Body of pancreas (tissue), 4 donors: Measurements from ENCODE around the gene PRR12. TPM values are rescaled to one million over a fixed set of nuclear protein-coding genes. Genes with fewer than 3 reads are reported as not detected.

Experiments
- ATAC-seq: fragments of 150-250 bp; one replicate; pipeline ENCODE4 v1.9.1; 2016
- DNase-seq, 4 donors: peaks; one replicate each; pipeline ENCODE4 v3.0.0-alpha.2; 2019
- H3K27ac ChIP-seq, 4 donors: fragments of 200-600 bp; sonication (generic); 1 replicate in 3 of 4; 2 replicates in 1 of 4; pipeline versions ENCODE4 v1.5.1 to v1.6.1; 2016 to 2019; ENCODE audit warnings: mild to moderate bottlenecking in 1 of 4, mixed read lengths in 1 of 4, moderate library complexity in 1 of 4
- H3K27me3 ChIP-seq, 2 donors: fragments of 200-600 bp; sonication (generic); one replicate each; pipeline ENCODE4 v1.6.0; 2016; ENCODE audit warnings: mild to moderate bottlenecking in 1 of 2
- H3K36me3 ChIP-seq, 2 donors: fragments of 200-600 bp; sonication (generic); replicated peaks in 1 of 2; 2 replicates each; pipeline ENCODE4 v1.5.1; 2016; ENCODE audit warnings: low read depth in 2 of 2; ENCODE audit not compliant: insufficient read depth in 1 of 2
- H3K4me1 ChIP-seq: fragments of 200-600 bp; sonication (generic); one replicate; pipeline ENCODE4 v1.6.0; 2016
- H3K4me3 ChIP-seq, 2 donors: fragments of 200-600 bp; sonication (generic); 1 replicate in 1 of 2; 2 replicates in 1 of 2; pipeline ENCODE4 v1.5.1; 2016 to 2019
- H3K9me3 ChIP-seq, 3 donors: fragments of 200-600 bp; sonication (generic); 1 replicate in 2 of 3; 2 replicates in 1 of 3; pipeline ENCODE4 v1.5.1; 2016
- POLR2A ChIP-seq, 3 donors: fragments of 450-650 bp; IDR thresholded peaks; one replicate each; pipeline ENCODE4 v1.6.1; 2016; ENCODE audit warnings: antibody characterized with exemption in 3 of 3, mild to moderate bottlenecking in 2 of 3
- WGBS, 2 donors: methylation state at CpG; one replicate each; pipeline ENCODE4 v1.1.5; 2017; 5-methylcytosine and 5-hydroxymethylcytosine counted together
- intact Hi-C: fragments of 100-400 bp; cut with DNase I; formaldehyde crosslinking; loops from one replicate; pipeline ENCODE4 v1.15.1; 2023
- total RNA-seq, 2 donors: library from RNA; depleted of rRNA; stranded (reverse); fragments of >200 nt; gene quantifications; one replicate each; pipeline ENCODE4 v1.1.0, GENCODE V29; 2016
- TF ChIP-seq, protein P1 (sequence below), 7 experiments: fragments of 450-650 bp in 4 of 7; fragments of 200-600 bp in 3 of 7; sonication (generic) in 3 of 7; IDR thresholded peaks; one replicate each; pipeline ENCODE4 v1.5.1; 2016 to 2019; ENCODE audit warnings: antibody characterized with exemption in 7 of 7

Gene PRR12
- total RNA-seq, 2 donors from 2014 or later: 8.0 to 23.4 TPM

DNA sequence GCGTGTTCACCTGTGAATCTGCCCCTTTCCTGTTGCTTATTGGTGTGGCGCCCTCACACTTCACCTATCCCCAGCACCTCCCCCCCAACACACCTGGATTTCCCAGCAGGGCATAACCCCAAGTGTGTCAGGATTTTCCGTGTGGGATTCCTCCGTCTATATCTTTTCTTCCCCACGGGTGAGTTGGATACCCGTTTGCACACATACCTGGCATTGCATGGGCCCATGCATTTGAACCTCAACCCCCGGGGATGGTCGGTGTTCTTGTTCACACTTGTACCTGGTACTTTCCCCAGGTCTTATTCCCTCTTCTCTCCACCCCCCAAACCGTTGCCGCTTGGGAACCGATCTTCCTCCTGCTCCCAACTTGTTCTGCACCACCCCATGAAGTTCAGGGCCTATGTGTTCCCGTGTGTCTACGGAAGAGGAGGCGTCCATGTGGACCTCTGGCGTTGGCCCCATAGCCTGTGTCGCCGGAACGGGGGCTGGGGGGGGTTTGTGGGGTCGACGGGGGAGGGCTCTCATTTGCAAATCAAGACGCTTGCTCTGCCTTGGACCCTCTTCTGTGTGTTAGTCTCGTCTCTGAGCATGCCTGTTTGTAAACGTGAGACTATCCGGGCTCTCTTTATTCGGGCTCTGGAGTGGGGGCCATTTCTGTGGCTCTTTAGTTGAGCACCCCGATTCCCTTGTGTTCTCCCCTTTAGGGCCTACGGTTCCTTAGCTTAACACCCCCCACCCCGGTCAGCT, 1.7 kb downstream of the PRR12 start:
- Histone ChIP-seq H3K36me3 (peaks cover 3 to 12% of the 10 kb centered on the region in 2 donors), H3K4me3 (peak overlapping the region in 1 of 2 donors; percentile 71), H3K27me3 (no peaks in the 10 kb centered on the region), H3K27ac (peak overlapping the region; percentile 33 to 86 (median 82)), H3K4me1 (peaks cover 24% of the 10 kb centered on the region), H3K9me3 (no peaks in the 10 kb centered on the region)
- ATAC-seq (no peak), DNase-seq (peak in 1 of 4 donors; percentile 31)
- WGBS, 2 donors: 2 to 7% methylated on average over 21 to 28 of the region's 28 CpGs
- no peak for TF ChIP-seq POLR2A (IDR thresholded peaks at IDR 0.05)
- TF ChIP-seq, protein P1, sequence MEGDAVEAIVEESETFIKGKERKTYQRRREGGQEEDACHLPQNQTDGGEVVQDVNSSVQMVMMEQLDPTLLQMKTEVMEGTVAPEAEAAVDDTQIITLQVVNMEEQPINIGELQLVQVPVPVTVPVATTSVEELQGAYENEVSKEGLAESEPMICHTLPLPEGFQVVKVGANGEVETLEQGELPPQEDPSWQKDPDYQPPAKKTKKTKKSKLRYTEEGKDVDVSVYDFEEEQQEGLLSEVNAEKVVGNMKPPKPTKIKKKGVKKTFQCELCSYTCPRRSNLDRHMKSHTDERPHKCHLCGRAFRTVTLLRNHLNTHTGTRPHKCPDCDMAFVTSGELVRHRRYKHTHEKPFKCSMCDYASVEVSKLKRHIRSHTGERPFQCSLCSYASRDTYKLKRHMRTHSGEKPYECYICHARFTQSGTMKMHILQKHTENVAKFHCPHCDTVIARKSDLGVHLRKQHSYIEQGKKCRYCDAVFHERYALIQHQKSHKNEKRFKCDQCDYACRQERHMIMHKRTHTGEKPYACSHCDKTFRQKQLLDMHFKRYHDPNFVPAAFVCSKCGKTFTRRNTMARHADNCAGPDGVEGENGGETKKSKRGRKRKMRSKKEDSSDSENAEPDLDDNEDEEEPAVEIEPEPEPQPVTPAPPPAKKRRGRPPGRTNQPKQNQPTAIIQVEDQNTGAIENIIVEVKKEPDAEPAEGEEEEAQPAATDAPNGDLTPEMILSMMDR (IDR thresholded peaks at IDR 0.05): no peak
- intact Hi-C loops: no loop called here

- Histone ChIP-seq H3K36me3 (peaks cover 3 to 12% of the 10 kb centered on the region in 2 donors), H3K4me3 (no peak overlapping the region), H3K9me3 (no peaks in the 10 kb centered on the region), H3K27ac (peak overlapping the region; percentile 33 to 86 (median 82)), H3K27me3 (no peaks in the 10 kb centered on the region), H3K4me1 (peaks cover 24% of the 10 kb centered on the region)
- WGBS, 2 donors: 5 to 24% methylated on average over 16 to 27 of the region's 27 CpGs
- ATAC-seq (peak; percentile 63), DNase-seq (peak; percentile 92 to 95 (median 93))
- TF ChIP-seq, protein P1 (IDR thresholded peaks at IDR 0.05): no peak
- peak in 1 of 3 donors; percentile 3 for TF ChIP-seq POLR2A (IDR thresholded peaks at IDR 0.05)
- intact Hi-C loops: no loop called here
These were observed 2.5 kb downstream of the PRR12 start for GRCh38 chr19:49593233-49594113.

- Histone ChIP-seq H3K4me1 (peaks cover 24% of the 10 kb centered on the region), H3K36me3 (peaks cover 6 to 13% of the 10 kb centered on the region in 2 donors), H3K27ac (peak overlapping the region in 1 of 4 donors; percentile 86), H3K27me3 (no peaks in the 10 kb centered on the region), H3K4me3 (no peak overlapping the region), H3K9me3 (no peaks in the 10 kb centered on the region)
- DNase-seq (no peak), ATAC-seq (no peak)
- WGBS, 2 donors: 86 to 90% methylated on average over 28 to 33 of the region's 35 CpGs
- intact Hi-C loops: no loop called here
- TF ChIP-seq POLR2A (IDR thresholded peaks at IDR 0.05): no peak
- TF ChIP-seq, protein P1 (IDR thresholded peaks at IDR 0.05): no peak
These were observed 3.4 kb downstream of the PRR12 start for GRCh38 chr19:49594157-49594992.

DNA sequence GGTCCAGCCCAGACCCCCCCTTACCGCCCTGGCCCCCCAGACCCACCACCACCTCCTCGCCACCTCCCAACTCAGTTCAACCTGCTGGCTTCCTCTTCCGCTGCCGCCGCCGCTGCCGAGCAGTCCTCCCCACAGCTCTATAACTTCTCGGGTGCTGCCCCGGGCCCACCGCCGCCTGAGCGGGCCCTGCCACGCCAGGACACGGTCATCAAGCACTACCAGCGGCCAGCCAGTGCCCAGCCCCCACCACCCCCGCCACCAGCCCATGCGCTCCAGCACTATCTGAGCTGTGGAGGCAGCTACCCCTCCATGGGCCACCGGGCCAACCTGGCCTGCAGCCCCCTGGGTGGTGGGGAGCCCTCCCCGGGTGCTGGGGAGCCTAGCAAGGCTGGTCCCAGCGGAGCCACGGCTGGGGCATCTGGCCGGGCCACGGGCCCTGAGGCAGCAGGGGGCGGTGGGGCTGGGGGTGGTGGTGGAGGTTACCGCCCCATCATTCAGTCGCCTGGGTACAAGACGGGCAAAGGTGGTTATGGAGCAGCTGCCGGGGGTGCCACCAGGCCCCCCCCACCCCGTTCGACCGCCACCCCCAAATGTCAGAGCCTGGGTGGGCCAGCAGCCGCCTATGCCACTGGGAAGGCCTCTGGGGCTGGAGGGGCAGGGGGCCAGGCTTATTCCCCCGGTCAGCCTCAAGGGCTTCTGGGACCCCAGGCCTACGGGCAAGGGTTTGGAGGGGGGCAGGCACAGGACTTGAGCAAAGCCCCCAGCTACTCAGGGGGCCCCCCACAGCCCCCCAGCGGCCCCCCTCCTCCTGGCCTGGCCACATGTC, 4.2 kb downstream of the PRR12 start:
- DNase-seq (no peak), ATAC-seq (no peak)
- peaks cover 24% of the 10 kb centered on the region for H3K4me1 ChIP-seq
- H3K9me3 ChIP-seq: no peaks in the 10 kb centered on the region
- H3K27ac ChIP-seq: no peak overlapping the region
- peaks cover 13 to 19% of the 10 kb centered on the region in 2 donors for H3K36me3 ChIP-seq
- H3K4me3 ChIP-seq: no peak overlapping the region
- 90 to 97% methylated on average over 13 to 24 of the region's 35 CpGs for WGBS, 2 donors
- TF ChIP-seq, protein P1 (IDR thresholded peaks at IDR 0.05): no peak
- TF ChIP-seq POLR2A (IDR thresholded peaks at IDR 0.05): no peak
- H3K27me3 ChIP-seq: no peaks in the 10 kb centered on the region
- intact Hi-C loops: loop anchor here (5.0 kb wide), 1 partner anchor 42 kb away; no protein-coding TSS in a partner anchor
